HG03460 (cell line): ENCODE results near the gene TMEM201.

ENCODE experiments used
- ATAC-seq: cut with Tn5 transposase; IDR thresholded peaks from one replicate; pipeline ENCODE4 v1.9.1; 2021; ENCODE audit not compliant: unreplicated experiment

The TMEM201 gene

GRCh38 chr1:9599741-9600140 is 11.0 kb downstream of the TMEM201 start:
- no peak for ATAC-seq

GRCh38 chr1:9600861-9601834 is 12.4 kb downstream of the TMEM201 start:
- ATAC-seq, result no peak

GRCh38 chr1:9601942-9602793 is 13.5 kb downstream of the TMEM201 start:
- no peak for ATAC-seq

- ATAC-seq, result no peak
These were observed 14.1 kb downstream of the TMEM201 start for GRCh38 chr1:9602794-9603167.

GRCh38 chr1:9603307-9603706 is 14.6 kb downstream of the TMEM201 start:
- ATAC-seq, result no peak

- no peak for ATAC-seq
These were observed 15.3 kb downstream of the TMEM201 start for GRCh38 chr1:9603766-9604753.

GRCh38 chr1:9604836-9605235 is 16.1 kb downstream of the TMEM201 start:
- no peak for ATAC-seq

- no peak for ATAC-seq
These were observed 17.3 kb downstream of the TMEM201 start for GRCh38 chr1:9605946-9606455.

- ATAC-seq, result no peak
These were observed 17.7 kb downstream of the TMEM201 start for GRCh38 chr1:9606458-9606857.

GRCh38 chr1:9606948-9607347 is 18.2 kb downstream of the TMEM201 start:
- ATAC-seq, result no peak

GRCh38 chr1:9607352-9607751 is 18.6 kb downstream of the TMEM201 start:
- no peak for ATAC-seq

- no peak for ATAC-seq
These were observed 21.3 kb downstream of the TMEM201 start for GRCh38 chr1:9609998-9610397.

- ATAC-seq, result no peak
These were observed 21.8 kb downstream of the TMEM201 start for GRCh38 chr1:9610548-9610947.

- ATAC-seq, result no peak
These were observed 23.0 kb downstream of the TMEM201 start for GRCh38 chr1:9611716-9612115.

GRCh38 chr1:9612162-9612845 is 23.6 kb downstream of the TMEM201 start:
- no peak for ATAC-seq

- ATAC-seq, result no peak
These were observed 24.3 kb downstream of the TMEM201 start for GRCh38 chr1:9612871-9613624.

GRCh38 chr1:9613625-9614299 is 25.1 kb downstream of the TMEM201 start:
- no peak for ATAC-seq

GRCh38 chr1:9615316-9616063 is 26.8 kb downstream of the TMEM201 start:
- ATAC-seq, result no peak
